Measurements from ENCODE around the gene CFAP77. TPM values are rescaled to one million over a fixed set of nuclear protein-coding genes. Genes with fewer than 3 reads are reported as not detected.

Gene CFAP77
- polyA plus RNA-seq, 1 experiment: not detected

DNA sequence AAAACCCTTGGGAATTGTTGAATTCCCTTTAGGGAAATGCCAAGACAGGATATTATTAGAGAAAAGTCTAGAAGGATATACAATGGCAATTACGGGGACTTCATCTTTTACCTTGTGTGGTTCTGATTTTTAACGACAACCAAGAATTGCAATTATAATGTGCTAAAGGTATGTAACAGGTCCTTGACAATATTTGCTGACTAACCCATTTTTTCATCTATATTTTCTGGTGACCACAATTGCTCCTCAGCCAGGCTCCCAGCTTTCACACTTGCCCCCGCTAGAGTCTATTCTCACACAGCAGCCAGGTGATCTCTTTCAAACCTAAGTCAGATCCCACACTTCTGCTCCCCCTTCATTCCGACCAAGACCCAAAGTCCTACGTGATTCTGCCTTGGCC lies 206.7 kb downstream of the CFAP77 start:
- Histone ChIP-seq H3K36me3 (ENCODE audit: control insufficient read depth, insufficient read depth, low read length) (peaks cover 7% of the 10 kb centered on the region), H3K27me3 (ENCODE audit: control insufficient read depth, insufficient read depth, low read length) (no peaks in the 10 kb centered on the region), H3K4me3 (ENCODE audit: low read depth, low read length) (no peak overlapping the region)
- no peak for TF ChIP-seq CTCF (IDR thresholded peaks at IDR 0.05; ENCODE audit: insufficient read depth, low read depth, low read length)
- CTCF ChIA-PET: interaction anchor here (0.7 kb wide), 1 partner anchor 13 kb away, joined by 3 read pairs; no protein-coding TSS in a partner anchor
- POLR2A ChIA-PET: no interaction called here
- no peak for DNase-seq (ENCODE audit: low read depth)

DNA sequence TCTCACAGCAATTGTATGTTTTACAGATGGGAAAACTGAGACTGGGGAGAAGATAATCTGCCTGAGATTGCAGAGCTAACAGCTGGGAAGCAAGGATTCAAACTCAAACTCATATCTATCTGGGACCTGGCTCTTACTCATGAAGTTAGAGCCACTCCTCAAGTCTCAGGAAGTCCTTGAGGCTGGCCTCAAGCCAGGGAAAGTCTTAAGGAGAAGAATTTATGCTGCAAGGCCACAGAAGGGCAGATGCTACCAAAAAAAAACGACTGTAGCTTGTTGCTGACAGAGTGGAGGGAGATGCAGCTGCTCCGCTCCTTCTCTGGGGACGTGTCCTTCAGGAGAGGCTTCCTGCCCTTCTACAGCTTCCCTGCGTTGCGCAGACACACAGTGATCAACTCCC lies 212.1 kb downstream of the CFAP77 start:
- Histone ChIP-seq H3K27me3 (ENCODE audit: control insufficient read depth, insufficient read depth, low read length) (no peaks in the 10 kb centered on the region), H3K36me3 (ENCODE audit: control insufficient read depth, insufficient read depth, low read length) (peaks cover 5% of the 10 kb centered on the region; the same call in 1 of the 2 replicates), H3K4me3 (ENCODE audit: low read depth, low read length) (no peak overlapping the region)
- TF ChIP-seq CTCF (IDR thresholded peaks at IDR 0.05; ENCODE audit: insufficient read depth, low read depth, low read length): no peak
- CTCF ChIA-PET: interaction anchor here (0.6 kb wide), 1 partner anchor 35 kb away, joined by 4 read pairs; no protein-coding TSS in a partner anchor
- POLR2A ChIA-PET: no interaction called here
- DNase-seq (ENCODE audit: low read depth): no peak

Small RNAs within 50 kb of the gene (small RNA-seq; reads per million reads assigned to genes)
- not detected for gene RNU5D-2P (ENCODE audit: insufficient read length, low read depth, low replicate concordance)

Other genes with a start within 250 kb of the CFAP77 start
- 0.44 and 0.74 TPM in 2 replicates for gene NTNG2, start 248.2 kb upstream of the CFAP77 start, polyA plus RNA-seq (2011; rRNA removed)
- gene SETX, start 55.2 kb upstream of the CFAP77 start, polyA plus RNA-seq (2011; rRNA removed): 15.3 and 24.4 TPM in 2 replicates
- gene TTF1, start 3.4 kb upstream of the CFAP77 start, polyA plus RNA-seq (2011; rRNA removed): 5.9 and 9.2 TPM in 2 replicates
- gene BARHL1, start 172.4 kb downstream of the CFAP77 start, polyA plus RNA-seq (2011; rRNA removed): not detected in 2 replicates

Data from BJ (cell line).